Limb (tissue), 2 donors: ENCODE data around the gene OR13C2.
"Not testable (repeated sequence)": the region's sequence is repeated elsewhere in the genome, so short reads cannot be mapped to it uniquely, and the experiment has no call there.

Experiments
- DNase-seq, 2 donors: peaks; one replicate each; pipeline ENCODE4 v3.0.0-alpha.2; 2016; ENCODE audit errors: extremely low spot score in 2 of 2

OR13C2 gene

GRCh38 chr9:104605527-104605926 is at the start of gene OR13C2:
Gene OR13C2 (minus strand): TSS chr9:104605627. CDS start chr9:104605627, 0 bp downstream.
- not testable (repeated sequence) for DNase-seq

DNA sequence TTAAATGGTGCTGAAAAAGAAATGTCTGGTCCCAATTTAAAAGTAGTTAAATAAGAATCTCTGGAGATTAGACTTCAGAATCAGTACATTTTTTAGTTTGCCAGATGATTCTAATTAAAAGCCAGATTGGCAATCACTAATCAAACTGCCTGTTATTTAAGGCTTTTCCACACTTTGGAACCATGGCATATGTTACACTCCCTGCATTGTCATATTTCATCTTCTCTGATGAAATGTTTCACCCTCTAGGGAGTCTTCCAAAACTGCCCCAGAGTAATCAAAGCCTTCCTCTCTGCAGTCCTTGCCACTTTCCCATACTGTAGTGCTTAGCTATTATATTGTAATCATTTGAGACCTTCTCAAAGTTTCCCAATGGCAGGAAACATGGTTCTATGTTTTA is 30.0 kb upstream of the OR13C2 start:
- peak in 1 of 2 donors; percentile 14 for DNase-seq

GRCh38 chr9:104633976-104634520 is 28.6 kb upstream of the OR13C2 start:
- no peak for DNase-seq

GRCh38 chr9:104625964-104626363 is 20.5 kb upstream of the OR13C2 start:
- DNase-seq, result not testable (repeated sequence)

GRCh38 chr9:104618104-104618503 is 12.7 kb upstream of the OR13C2 start, which contains the start of gene OR13C9:
Gene OR13C9 (minus strand): TSS chr9:104618204. CDS start chr9:104618204, 0 bp downstream.
- DNase-seq, result no peak

DNA sequence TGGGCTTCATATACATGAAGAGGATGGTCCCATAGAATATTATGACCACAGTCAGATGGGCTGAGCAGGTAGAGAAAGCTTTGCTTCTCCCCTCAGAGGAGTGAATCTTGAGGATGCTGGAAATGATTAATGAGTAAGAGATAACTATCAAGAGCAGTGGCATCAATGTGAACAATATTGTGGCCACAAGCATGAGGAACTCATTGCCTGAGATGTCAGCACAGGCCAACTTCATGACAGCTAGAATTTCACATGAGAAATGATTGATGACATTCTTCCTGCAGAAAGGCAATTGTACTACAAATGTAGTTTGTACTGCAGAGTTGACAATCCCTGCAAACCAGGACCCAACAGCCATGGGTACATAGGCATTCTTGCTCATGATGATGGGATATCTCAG is 12.0 kb upstream of the OR13C2 start:
- DNase-seq, result no peak

DNA sequence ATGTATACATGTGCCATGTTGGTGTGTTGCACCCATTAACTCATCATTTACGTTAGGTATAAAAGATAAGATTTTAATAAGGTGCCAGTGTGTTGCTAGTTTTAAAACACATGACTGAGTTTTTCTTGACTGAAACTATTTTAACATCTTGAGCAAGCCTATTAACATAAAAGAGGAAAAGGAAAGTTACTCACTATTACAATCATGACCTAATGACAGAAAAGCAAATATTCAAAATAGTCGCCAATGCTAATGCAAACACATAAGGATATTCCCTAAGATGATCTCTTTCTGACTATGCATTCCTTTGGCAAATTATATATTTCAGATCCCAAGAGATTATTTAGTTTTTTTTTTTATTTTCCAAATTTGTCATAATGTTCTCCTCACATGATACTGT is 5.8 kb upstream of the OR13C2 start:
- no peak for DNase-seq

DNA sequence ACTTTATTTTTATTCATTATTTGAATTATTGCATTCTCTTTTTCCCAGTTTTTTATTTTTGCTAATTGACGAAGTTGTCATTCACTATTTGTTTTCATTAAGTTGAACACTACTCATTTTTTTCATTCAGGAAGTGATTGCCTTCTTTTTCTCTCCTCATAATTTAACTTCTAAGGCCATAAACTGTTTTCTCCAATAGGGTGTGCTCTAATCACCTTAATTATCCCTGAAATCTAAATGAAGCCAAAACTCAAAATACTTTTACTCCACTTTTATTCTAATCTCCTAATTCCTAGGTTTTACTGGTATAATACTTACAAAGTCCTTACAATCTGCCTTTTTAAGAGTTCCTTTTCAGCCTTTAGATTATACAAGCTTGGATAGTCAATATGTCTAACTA is 2.9 kb upstream of the OR13C2 start:
- no peak for DNase-seq

- no peak for DNase-seq
Measured at GRCh38 chr9:104606152-104606551, 725 bp upstream of the OR13C2 start.

DNA sequence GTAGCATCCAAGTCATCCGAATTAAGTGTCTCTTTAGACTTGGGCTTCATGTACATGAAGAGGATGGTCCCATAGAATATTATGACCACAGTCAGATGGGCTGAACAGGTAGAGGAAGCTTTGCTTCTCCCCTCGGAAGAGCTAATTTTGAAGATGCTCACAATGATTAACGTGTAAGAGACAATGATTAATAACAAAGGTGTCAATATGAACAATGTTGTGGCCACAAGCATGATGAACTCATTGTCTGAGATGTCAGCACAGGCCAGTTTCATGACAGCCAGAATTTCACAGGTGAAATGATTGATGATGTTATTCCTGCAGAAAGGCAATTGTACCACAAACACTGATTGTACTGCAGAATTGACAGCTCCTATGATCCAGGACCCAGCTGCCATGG is 626 bp downstream of the OR13C2 start:
- DNase-seq, result no peak

DNA sequence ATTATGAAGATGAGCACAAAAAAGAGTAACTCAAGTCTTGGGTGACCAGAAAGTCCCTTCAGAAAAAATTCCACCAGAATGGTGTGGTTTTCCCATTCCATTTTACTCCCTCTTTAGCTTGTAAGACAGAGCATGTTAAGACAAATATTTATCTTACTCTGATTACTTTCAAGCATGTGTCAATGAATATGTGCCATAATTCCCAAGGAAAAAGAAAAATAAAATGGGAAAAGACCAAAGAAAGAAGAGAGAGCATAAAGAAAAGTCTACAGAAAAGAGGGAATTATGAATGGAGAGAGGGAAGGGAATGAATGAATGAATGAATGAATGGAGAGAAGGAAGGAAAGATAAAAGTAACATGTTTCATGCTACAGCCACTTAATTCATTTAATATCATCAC is 6.1 kb downstream of the OR13C2 start, which contains the start of gene OR13C5:
OR13C5 (minus strand) TSS at position 101 of the 400 bp plus-strand sequence; CDS start at position 101, 0 bp downstream.
- not testable (repeated sequence) for DNase-seq

DNA sequence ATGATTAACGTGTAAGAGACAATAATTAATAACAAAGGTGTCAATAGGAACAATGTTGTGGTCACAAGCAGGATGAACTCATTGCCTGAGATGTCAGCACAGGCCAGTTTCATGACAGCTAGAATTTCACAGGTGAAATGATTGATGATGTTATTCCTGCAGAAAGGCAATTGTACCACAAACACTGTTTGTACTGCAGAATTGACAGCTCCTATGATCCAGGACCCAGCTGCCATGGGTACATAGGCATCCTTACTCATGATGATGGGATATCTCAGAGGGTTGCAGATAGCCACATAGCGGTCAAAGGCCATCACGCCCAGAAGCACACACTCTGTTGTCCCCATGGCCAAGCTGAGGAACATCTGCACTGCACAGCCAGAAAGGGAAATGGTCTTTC is 6.7 kb downstream of the OR13C2 start:
- not testable (repeated sequence) for DNase-seq

DNA sequence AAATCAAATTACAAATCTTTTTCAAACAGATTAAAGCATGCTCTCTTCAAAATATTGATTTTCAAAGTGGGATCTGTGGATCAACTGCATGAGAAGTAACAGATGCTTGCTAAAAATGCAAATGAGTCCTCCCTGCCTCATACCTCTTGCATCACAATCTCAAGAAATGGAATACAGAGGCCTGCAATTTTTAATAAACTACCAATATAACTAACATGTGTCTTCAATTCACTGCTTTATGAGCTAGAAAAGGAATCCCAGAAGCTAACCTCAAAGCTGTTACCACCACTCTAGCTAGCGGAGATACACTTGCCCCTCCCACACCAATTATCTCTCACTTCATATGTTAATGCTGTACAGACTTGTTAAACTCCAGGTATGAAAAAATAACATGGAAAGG is 15.8 kb downstream of the OR13C2 start:
- no peak for DNase-seq

DNA sequence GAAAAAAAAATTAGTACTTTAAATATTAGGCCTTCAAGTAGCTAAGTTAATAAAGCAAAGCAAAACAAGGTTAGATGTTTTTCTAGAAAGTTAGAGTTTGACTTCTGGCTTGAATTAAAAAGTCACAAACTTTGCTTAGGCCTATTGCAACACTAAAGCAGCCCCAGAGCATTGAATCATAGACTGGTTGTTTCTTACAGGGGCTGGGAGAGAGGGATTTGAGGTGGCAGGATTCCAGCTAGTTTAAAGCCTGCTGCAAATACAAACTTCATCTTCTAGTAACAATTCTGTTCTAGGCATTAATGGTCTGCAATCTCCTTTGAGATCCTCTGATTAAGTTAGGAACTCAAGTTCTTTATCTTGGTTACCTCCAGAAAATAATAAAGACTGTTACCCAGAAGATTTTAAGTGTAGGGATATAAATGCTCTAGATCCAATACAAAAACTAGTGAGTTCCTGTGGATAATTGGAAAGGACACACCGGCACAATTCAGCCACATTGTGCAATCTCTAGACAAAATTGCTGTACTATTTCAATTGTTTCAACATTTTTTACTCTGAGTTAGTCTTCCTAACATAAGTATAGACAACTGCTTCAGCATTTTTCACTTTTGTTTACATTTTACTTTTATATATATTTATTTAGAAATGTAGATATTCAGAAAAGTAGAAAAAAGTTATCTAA is 18.8 kb downstream of the OR13C2 start:
- DNase-seq, result peak; percentile 32 to 34

- no peak for DNase-seq
Measured at GRCh38 chr9:104580562-104580961, 24.9 kb downstream of the OR13C2 start.

DNA sequence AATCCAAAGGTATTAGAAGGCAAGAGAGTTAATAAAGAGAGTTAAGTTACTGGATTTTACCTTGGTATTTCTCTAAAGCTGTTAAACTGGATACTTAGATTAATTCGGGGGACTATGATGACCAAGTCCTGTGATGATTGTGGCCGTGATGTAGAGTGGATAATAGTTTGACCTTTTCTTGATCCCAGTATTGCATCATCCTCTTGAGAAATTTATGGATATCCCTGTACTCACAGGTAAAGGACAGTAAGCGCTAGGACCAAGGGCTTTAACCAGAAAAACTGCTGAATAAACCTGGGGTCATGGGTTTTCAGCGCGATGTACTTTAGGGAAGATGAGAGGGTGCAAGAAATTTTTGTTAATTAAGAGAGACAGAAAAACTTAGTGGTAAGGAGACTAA is 28.2 kb downstream of the OR13C2 start:
- no peak for DNase-seq

GRCh38 chr9:104575456-104575855 is 30.0 kb downstream of the OR13C2 start:
- DNase-seq, result no peak

- no peak for DNase-seq
Measured at GRCh38 chr9:104572612-104573011, 32.8 kb downstream of the OR13C2 start.

GRCh38 chr9:104568868-104569267 is 36.6 kb downstream of the OR13C2 start, which contains the start of gene OR13C8:
Gene OR13C8 (plus strand): TSS chr9:104569168. CDS start chr9:104569168, 0 bp downstream.
- DNase-seq, result no peak

- no peak for DNase-seq
Measured at GRCh38 chr9:104564358-104564757, 41.1 kb downstream of the OR13C2 start.

DNA sequence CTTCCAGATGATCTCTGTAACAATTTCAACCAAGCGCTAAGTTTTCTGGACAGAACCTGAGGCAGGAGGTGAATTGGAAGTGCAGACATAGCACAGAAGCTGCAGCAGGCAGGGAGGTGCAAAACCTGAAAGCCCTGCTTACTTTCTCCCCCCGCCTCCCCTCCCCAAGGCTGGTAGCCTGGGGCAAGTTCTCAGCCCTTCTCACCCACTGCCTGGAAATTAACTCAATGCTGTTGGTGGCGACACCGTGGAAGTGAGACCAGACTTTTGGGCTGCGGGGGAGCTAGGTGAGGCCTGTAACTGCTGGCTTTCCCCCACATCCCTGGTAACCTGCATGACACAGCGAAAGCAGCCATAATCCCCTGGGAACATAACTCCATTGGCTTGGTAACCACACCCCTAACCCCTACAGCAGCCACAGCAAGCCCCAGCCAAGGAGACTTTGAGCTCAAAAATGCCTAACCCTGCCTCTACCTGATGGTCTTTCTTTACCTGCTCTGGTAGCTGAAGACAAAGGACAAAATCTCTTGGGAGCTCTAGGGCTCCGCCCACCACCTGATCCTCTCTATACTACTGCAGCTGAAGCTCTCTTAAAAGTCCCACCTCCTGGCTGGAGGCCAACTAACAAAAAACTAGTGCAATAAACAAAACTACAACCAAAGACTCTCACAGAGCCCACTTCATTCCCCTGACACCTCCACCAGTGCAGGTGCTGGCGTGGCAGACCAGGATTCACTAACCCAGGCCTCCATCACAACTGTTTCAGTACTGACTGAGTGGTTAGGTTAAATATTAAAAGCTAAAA is 48.4 kb downstream of the OR13C2 start:
- DNase-seq, result no peak

- no peak for DNase-seq
Measured at GRCh38 chr9:104555521-104555920, 49.9 kb downstream of the OR13C2 start.
